ENCODE measurements around the gene EQTN. TPM values are rescaled to one million over a fixed set of nuclear protein-coding genes. Genes with fewer than 3 reads are reported as not detected.
A peak's percentile ranks its signal among the peaks of the same experiment; 100 is the strongest.

EQTN gene
- total RNA-seq, 1 donor from 2014 or later, result not detected

GRCh38 chr9:27272103-27272502 lies 24.8 kb downstream of the EQTN start:
- ATAC-seq, result no peak
- H3K36me3 ChIP-seq, result no peaks in the 10 kb centered on the region
- H3K4me3 ChIP-seq, result no peak overlapping the region
- no peak overlapping the region for H3K27ac ChIP-seq
- no peak for TF ChIP-seq CTCF (IDR thresholded peaks at IDR 0.05)
- no peaks in the 10 kb centered on the region for H3K27me3 ChIP-seq
- H3K9me3 ChIP-seq, result no peaks in the 10 kb centered on the region
- H3K4me1 ChIP-seq, result no peaks in the 10 kb centered on the region
- intact Hi-C loops (cut with DNase I), result no loop called here
- no peak for DNase-seq

DNA sequence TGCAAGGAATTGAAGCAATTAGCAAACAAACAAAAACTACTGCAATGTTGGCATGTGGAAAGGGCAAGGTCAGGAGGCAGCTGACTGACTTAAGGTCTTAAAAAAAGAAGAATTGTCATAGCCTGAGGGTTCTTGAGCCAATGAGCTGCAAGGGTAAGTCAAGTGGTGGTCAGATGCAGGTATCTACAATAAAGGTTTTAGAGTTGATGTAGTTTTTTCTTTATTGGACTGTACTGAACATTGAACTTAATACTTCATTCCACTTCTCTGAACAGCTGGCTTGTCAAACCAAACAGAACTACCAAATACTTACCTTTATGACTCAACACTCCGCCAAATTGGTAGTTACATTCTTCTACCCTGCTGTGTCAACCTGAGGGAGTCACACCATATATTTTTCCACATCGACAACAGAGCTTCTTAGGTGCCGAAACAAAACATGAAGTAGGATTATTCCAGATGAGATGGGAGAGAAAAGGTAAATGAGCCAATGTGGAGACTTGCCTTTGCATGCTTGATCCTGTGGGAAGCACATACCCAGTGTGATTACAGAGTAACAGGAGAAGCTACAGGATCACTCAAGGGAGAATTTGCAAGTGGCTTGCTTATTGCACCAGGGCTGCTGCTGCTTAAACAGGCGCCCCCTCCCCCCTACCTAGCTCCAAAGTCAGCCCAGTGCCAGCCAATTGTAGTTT lies 35.3 kb downstream of the EQTN start:
- Histone ChIP-seq H3K27me3 (no peaks in the 10 kb centered on the region), H3K27ac (no peak overlapping the region), H3K4me3 (no peak overlapping the region), H3K9me3 (no peaks in the 10 kb centered on the region), H3K4me1 (no peaks in the 10 kb centered on the region), H3K36me3 (no peaks in the 10 kb centered on the region)
- ATAC-seq, result peak; percentile 64
- intact Hi-C loops (cut with DNase I), result no loop called here
- no peak for TF ChIP-seq CTCF (IDR thresholded peaks at IDR 0.05)
- DNase-seq, result no peak

- Histone ChIP-seq H3K27me3 (no peaks in the 10 kb centered on the region), H3K36me3 (no peaks in the 10 kb centered on the region), H3K27ac (no peak overlapping the region), H3K4me1 (no peaks in the 10 kb centered on the region), H3K4me3 (no peak overlapping the region), H3K9me3 (no peaks in the 10 kb centered on the region)
- ATAC-seq (no peak), DNase-seq (no peak)
- no peak for TF ChIP-seq CTCF (IDR thresholded peaks at IDR 0.05)
- intact Hi-C loops (cut with DNase I), result no loop called here
Measured at GRCh38 chr9:27260789-27261516, 36.0 kb downstream of the EQTN start.

DNA sequence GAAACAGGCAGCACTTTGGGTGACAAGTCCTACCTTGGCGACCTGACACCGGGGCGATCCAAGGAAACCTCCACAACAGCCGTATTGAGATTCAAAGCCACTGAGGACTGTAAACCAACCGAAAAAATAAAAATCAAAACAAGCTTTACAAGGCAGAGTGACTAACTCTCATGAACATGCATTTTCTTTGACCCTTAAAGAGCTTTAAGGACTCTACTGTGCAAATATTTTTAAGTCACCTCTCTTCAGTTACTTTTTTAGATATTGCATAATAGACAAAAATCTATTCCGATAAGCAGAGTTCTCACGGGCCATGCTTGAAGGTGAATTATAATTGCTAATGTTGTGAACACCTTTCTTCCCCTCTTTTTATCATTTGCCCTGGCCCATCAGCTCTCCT lies 38.3 kb downstream of the EQTN start:
- intact Hi-C loops (cut with DNase I), result no loop called here
- DNase-seq (no peak), ATAC-seq (peak; percentile 77)
- Histone ChIP-seq H3K4me1 (no peaks in the 10 kb centered on the region), H3K27ac (peak overlapping the region; percentile 4), H3K9me3 (no peaks in the 10 kb centered on the region), H3K27me3 (no peaks in the 10 kb centered on the region), H3K4me3 (no peak overlapping the region), H3K36me3 (no peaks in the 10 kb centered on the region)
- no peak for TF ChIP-seq CTCF (IDR thresholded peaks at IDR 0.05)

GRCh38 chr9:27248702-27249101 lies 48.2 kb downstream of the EQTN start:
- ATAC-seq (no peak), DNase-seq (no peak)
- intact Hi-C loops (cut with DNase I), result no loop called here
- no peaks in the 10 kb centered on the region for H3K27me3 ChIP-seq
- no peak overlapping the region for H3K4me3 ChIP-seq
- no peak overlapping the region for H3K27ac ChIP-seq
- no peak for TF ChIP-seq CTCF (IDR thresholded peaks at IDR 0.05)
- no peaks in the 10 kb centered on the region for H3K4me1 ChIP-seq
- no peaks in the 10 kb centered on the region for H3K36me3 ChIP-seq
- H3K9me3 ChIP-seq, result no peaks in the 10 kb centered on the region
